GM23338 (cell line): ENCODE data around the gene GPATCH8. TPM values are rescaled to one million over a fixed set of nuclear protein-coding genes. Genes with fewer than 3 reads are reported as not detected.

Source experiments
- ATAC-seq: fragments of 200-7000 bp; cut with Tn5 transposase; 3 replicates; pipeline ENCODE4 v1.9.1; 2020
- DNase-seq: peaks from one replicate; pipeline ENCODE4 v3.0.0-alpha.2; 2015; ENCODE audit warnings: low spot score
- H2AFZ ChIP-seq: fragments of 200-600 bp; sonication (generic); 2 replicates; pipeline ENCODE4 v1.8.0; 2016; ENCODE audit warnings: antibody characterized with exemption, mild to moderate bottlenecking, moderate library complexity
- H3F3A ChIP-seq: fragments of 200-600 bp; sonication (generic); replicated peaks from 2 replicates; pipeline ENCODE4 v1.8.0; 2017; ENCODE audit warnings: antibody characterized with exemption, mixed run types, low read depth
- H3K27ac ChIP-seq: fragments of 200-600 bp; sonication (generic); 2 replicates; pipeline ENCODE4 v1.6.1; 2016; ENCODE audit warnings: low read depth
- H3K27me3 ChIP-seq: fragments of 200-600 bp; sonication (generic); 2 replicates; pipeline ENCODE4 v1.8.0; 2016; ENCODE audit warnings: mild to moderate bottlenecking, mixed run types, moderate library complexity; ENCODE audit not compliant: insufficient read depth
- H3K36me3 ChIP-seq: fragments of 200-600 bp; sonication (generic); 2 replicates; pipeline ENCODE4 v1.8.0; 2016; ENCODE audit warnings: mild to moderate bottlenecking; ENCODE audit not compliant: insufficient read depth
- H3K4me1 ChIP-seq: fragments of 200-600 bp; sonication (generic); 2 replicates; pipeline ENCODE4 v1.8.0; 2016; ENCODE audit warnings: mild to moderate bottlenecking, moderate library complexity; ENCODE audit not compliant: insufficient read depth
- H3K4me2 ChIP-seq: fragments of 200-600 bp; sonication (generic); 2 replicates; pipeline ENCODE4 v1.7.1; 2017; ENCODE audit warnings: mixed run types
- H3K4me3 ChIP-seq: fragments of 200-600 bp; sonication (generic); 2 replicates; pipeline ENCODE4 v1.6.1; 2016; ENCODE audit warnings: mixed run types
- H3K79me2 ChIP-seq: fragments of 200-600 bp; sonication (generic); replicated peaks from 2 replicates; pipeline ENCODE4 v1.8.0; 2017; ENCODE audit warnings: mild to moderate bottlenecking; ENCODE audit not compliant: insufficient read depth
- H3K9me2 ChIP-seq: fragments of 200-600 bp; sonication (generic); 2 replicates; pipeline ENCODE4 v1.8.0; 2017; ENCODE audit not compliant: insufficient read depth
- H4K20me1 ChIP-seq: fragments of 200-600 bp; sonication (generic); replicated peaks from 2 replicates; pipeline ENCODE4 v1.8.0; 2017; ENCODE audit warnings: mild to moderate bottlenecking; ENCODE audit not compliant: insufficient read depth
- H3K27ac Mint-ChIP-seq: 2 replicates; pipeline ENCODE4 v1.8.0; 2020; ENCODE audit warnings: inconsistent platforms, mild to moderate bottlenecking, moderate library complexity, mixed read lengths
- H3K27me3 Mint-ChIP-seq: 3 replicates; pipeline ENCODE4 v1.8.0; 2022; ENCODE audit warnings: low read depth, mild to moderate bottlenecking, moderate library complexity, mixed read lengths, inconsistent platforms; ENCODE audit not compliant: insufficient read depth, poor library complexity
- H3K36me3 Mint-ChIP-seq: 3 replicates; pipeline ENCODE4 v1.8.0; 2021; ENCODE audit warnings: low read depth, mild to moderate bottlenecking, inconsistent platforms, moderate library complexity, mixed read lengths
- H3K4me1 Mint-ChIP-seq: 3 replicates; pipeline ENCODE4 v1.8.0; 2020; ENCODE audit warnings: mild to moderate bottlenecking, inconsistent platforms, mixed read lengths
- H3K4me3 Mint-ChIP-seq: 3 replicates; pipeline ENCODE4 v1.8.0; 2021; ENCODE audit warnings: moderate library complexity, mild to moderate bottlenecking, inconsistent platforms, mixed read lengths
- H3K9me3 Mint-ChIP-seq: 3 replicates; pipeline ENCODE4 v1.8.0; 2020; ENCODE audit warnings: moderate library complexity, mild to moderate bottlenecking, inconsistent platforms, mixed read lengths
- CREB1 ChIP-seq: fragments of 250-450 bp; sonication (Bioruptor Pico); IDR thresholded peaks from 2 replicates; pipeline ENCODE4 v1.5.0; 2020; ENCODE audit warnings: low read depth, mild to moderate bottlenecking, moderate library complexity
- EZH2 ChIP-seq: fragments of 200-600 bp; sonication (generic); IDR thresholded peaks from one replicate; pipeline ENCODE4 v1.8.0; 2017; ENCODE audit warnings: antibody characterized with exemption, mild to moderate bottlenecking, low read depth; ENCODE audit not compliant: unreplicated experiment
- EZH2phosphoT487 ChIP-seq: fragments of 200-600 bp; sonication (generic); IDR thresholded peaks from one replicate; pipeline ENCODE4 v1.8.1; 2018; ENCODE audit warnings: antibody characterized with exemption; ENCODE audit not compliant: unreplicated experiment
- JUNB ChIP-seq: IDR thresholded peaks from one replicate; pipeline ENCODE4 v1.6.1; 2016; ENCODE audit warnings: antibody characterized with exemption; ENCODE audit not compliant: unreplicated experiment
- NANOG ChIP-seq: IDR thresholded peaks from 2 replicates; pipeline ENCODE4 v1.6.1; 2016; ENCODE audit warnings: antibody characterized with exemption, borderline replicate concordance
- POLR2AphosphoS5 ChIP-seq: IDR thresholded peaks from 2 replicates; pipeline ENCODE4 v1.6.1; 2016; ENCODE audit warnings: antibody characterized with exemption, low read depth
- STAT1 ChIP-seq: IDR thresholded peaks from one replicate; pipeline ENCODE4 v1.6.1; 2016; ENCODE audit warnings: antibody characterized with exemption; ENCODE audit not compliant: unreplicated experiment
- ZNF114 ChIP-seq: fragments of 250-450 bp; sonication (Bioruptor Pico); IDR thresholded peaks from 2 replicates; pipeline ENCODE4 v1.5.0; 2020; ENCODE audit warnings: mild to moderate bottlenecking, moderate library complexity
- ZNF331 ChIP-seq: fragments of 250-450 bp; sonication (Bioruptor Pico); IDR thresholded peaks from 2 replicates; pipeline ENCODE4 v1.5.0; 2020; ENCODE audit warnings: low read depth, mild to moderate bottlenecking, moderate library complexity
- polyA plus RNA-seq: library from polyadenylated mRNA; unstranded; fragments of >200 nt; fragmentation: Nextera tagmentation; extraction: Ambion mirVana; gene quantifications from 2 replicates; pipeline ENCODE4 v1.2.1, GENCODE V29; 2016
- total RNA-seq: library from RNA; depleted of rRNA; stranded (reverse); fragments of >200 nt; shearing (Covaris generic); gene quantifications from 2 replicates; pipeline ENCODE4 v1.2.3, GENCODE V29; 2014
- TF ChIP-seq, protein P1 (sequence below): IDR thresholded peaks from 2 replicates; pipeline ENCODE4 v1.6.1; 2016; ENCODE audit warnings: antibody characterized with exemption
- TF ChIP-seq, protein P2 (sequence below): IDR thresholded peaks from one replicate; pipeline ENCODE4 v1.6.1; 2018; ENCODE audit warnings: antibody characterized with exemption; ENCODE audit not compliant: unreplicated experiment
- TF ChIP-seq, protein P3 (sequence below), 2 experiments: fragments of 200-600 bp in 1 of 2; sonication (generic) in 1 of 2; conservative IDR thresholded peaks; 2 replicates each; pipeline versions ENCODE4 v1.5.1 to v1.6.1; 2016 to 2017; ENCODE audit warnings: antibody characterized with exemption in 2 of 2, low read depth in 2 of 2, mild to moderate bottlenecking in 2 of 2, moderate library complexity in 1 of 2
- TF ChIP-seq, protein P4 (sequence below): fragments of 250-450 bp; sonication (Bioruptor Pico); IDR thresholded peaks from 2 replicates; pipeline ENCODE4 v1.5.0; 2020; ENCODE audit warnings: mild to moderate bottlenecking, moderate library complexity

Gene GPATCH8
- total and polyA plus RNA-seq, 2 experiments from 2014 or later = 44.4 to 76.5 TPM

DNA sequence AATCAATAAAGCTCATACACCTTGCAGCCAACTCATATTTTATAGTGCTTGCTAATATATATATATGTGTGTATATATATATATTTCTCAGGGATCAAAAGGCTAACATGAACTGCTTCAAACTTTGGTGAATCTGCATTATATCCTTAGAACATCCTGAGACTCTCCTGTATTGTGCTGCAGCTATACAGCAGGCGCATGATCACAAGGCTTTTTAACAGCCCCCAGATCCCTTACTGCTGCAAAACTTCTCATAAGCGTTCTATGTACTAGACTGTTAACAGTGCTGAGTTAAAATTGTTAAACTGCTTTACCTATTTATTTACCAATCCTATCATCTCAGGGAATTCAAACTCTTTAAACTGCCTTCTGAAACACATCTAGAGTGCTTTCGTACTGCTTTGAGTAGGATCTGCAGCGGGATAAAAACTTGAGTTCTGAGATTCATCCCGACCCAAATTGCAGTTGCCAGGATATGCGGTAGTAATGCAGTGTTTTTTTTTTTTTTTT is 1.3 kb downstream of the GPATCH8 start:
- TF ChIP-seq STAT1 = no peak
- TF ChIP-seq JUNB = no peak
- TF ChIP-seq CREB1 (CRISPR knock-in tag) = no peak
- no peak for TF ChIP-seq NANOG
- no peak for TF ChIP-seq EZH2phosphoT487
- TF ChIP-seq POLR2AphosphoS5 = no peak
- TF ChIP-seq ZNF114 (CRISPR knock-in tag) = no peak
- TF ChIP-seq EZH2 = no peak
- no peak for TF ChIP-seq ZNF331 (CRISPR knock-in tag)
- TF ChIP-seq, protein P1, sequence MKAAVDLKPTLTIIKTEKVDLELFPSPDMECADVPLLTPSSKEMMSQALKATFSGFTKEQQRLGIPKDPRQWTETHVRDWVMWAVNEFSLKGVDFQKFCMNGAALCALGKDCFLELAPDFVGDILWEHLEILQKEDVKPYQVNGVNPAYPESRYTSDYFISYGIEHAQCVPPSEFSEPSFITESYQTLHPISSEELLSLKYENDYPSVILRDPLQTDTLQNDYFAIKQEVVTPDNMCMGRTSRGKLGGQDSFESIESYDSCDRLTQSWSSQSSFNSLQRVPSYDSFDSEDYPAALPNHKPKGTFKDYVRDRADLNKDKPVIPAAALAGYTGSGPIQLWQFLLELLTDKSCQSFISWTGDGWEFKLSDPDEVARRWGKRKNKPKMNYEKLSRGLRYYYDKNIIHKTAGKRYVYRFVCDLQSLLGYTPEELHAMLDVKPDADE = no peak
- TF ChIP-seq, protein P2, sequence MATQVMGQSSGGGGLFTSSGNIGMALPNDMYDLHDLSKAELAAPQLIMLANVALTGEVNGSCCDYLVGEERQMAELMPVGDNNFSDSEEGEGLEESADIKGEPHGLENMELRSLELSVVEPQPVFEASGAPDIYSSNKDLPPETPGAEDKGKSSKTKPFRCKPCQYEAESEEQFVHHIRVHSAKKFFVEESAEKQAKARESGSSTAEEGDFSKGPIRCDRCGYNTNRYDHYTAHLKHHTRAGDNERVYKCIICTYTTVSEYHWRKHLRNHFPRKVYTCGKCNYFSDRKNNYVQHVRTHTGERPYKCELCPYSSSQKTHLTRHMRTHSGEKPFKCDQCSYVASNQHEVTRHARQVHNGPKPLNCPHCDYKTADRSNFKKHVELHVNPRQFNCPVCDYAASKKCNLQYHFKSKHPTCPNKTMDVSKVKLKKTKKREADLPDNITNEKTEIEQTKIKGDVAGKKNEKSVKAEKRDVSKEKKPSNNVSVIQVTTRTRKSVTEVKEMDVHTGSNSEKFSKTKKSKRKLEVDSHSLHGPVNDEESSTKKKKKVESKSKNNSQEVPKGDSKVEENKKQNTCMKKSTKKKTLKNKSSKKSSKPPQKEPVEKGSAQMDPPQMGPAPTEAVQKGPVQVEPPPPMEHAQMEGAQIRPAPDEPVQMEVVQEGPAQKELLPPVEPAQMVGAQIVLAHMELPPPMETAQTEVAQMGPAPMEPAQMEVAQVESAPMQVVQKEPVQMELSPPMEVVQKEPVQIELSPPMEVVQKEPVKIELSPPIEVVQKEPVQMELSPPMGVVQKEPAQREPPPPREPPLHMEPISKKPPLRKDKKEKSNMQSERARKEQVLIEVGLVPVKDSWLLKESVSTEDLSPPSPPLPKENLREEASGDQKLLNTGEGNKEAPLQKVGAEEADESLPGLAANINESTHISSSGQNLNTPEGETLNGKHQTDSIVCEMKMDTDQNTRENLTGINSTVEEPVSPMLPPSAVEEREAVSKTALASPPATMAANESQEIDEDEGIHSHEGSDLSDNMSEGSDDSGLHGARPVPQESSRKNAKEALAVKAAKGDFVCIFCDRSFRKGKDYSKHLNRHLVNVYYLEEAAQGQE = no peak
- TF ChIP-seq, protein P3, sequence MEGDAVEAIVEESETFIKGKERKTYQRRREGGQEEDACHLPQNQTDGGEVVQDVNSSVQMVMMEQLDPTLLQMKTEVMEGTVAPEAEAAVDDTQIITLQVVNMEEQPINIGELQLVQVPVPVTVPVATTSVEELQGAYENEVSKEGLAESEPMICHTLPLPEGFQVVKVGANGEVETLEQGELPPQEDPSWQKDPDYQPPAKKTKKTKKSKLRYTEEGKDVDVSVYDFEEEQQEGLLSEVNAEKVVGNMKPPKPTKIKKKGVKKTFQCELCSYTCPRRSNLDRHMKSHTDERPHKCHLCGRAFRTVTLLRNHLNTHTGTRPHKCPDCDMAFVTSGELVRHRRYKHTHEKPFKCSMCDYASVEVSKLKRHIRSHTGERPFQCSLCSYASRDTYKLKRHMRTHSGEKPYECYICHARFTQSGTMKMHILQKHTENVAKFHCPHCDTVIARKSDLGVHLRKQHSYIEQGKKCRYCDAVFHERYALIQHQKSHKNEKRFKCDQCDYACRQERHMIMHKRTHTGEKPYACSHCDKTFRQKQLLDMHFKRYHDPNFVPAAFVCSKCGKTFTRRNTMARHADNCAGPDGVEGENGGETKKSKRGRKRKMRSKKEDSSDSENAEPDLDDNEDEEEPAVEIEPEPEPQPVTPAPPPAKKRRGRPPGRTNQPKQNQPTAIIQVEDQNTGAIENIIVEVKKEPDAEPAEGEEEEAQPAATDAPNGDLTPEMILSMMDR (conservative IDR thresholded peaks at IDR 0.05; ENCODE audit: low read depth in 2 of 2) = no peak
- TF ChIP-seq, protein P4, sequence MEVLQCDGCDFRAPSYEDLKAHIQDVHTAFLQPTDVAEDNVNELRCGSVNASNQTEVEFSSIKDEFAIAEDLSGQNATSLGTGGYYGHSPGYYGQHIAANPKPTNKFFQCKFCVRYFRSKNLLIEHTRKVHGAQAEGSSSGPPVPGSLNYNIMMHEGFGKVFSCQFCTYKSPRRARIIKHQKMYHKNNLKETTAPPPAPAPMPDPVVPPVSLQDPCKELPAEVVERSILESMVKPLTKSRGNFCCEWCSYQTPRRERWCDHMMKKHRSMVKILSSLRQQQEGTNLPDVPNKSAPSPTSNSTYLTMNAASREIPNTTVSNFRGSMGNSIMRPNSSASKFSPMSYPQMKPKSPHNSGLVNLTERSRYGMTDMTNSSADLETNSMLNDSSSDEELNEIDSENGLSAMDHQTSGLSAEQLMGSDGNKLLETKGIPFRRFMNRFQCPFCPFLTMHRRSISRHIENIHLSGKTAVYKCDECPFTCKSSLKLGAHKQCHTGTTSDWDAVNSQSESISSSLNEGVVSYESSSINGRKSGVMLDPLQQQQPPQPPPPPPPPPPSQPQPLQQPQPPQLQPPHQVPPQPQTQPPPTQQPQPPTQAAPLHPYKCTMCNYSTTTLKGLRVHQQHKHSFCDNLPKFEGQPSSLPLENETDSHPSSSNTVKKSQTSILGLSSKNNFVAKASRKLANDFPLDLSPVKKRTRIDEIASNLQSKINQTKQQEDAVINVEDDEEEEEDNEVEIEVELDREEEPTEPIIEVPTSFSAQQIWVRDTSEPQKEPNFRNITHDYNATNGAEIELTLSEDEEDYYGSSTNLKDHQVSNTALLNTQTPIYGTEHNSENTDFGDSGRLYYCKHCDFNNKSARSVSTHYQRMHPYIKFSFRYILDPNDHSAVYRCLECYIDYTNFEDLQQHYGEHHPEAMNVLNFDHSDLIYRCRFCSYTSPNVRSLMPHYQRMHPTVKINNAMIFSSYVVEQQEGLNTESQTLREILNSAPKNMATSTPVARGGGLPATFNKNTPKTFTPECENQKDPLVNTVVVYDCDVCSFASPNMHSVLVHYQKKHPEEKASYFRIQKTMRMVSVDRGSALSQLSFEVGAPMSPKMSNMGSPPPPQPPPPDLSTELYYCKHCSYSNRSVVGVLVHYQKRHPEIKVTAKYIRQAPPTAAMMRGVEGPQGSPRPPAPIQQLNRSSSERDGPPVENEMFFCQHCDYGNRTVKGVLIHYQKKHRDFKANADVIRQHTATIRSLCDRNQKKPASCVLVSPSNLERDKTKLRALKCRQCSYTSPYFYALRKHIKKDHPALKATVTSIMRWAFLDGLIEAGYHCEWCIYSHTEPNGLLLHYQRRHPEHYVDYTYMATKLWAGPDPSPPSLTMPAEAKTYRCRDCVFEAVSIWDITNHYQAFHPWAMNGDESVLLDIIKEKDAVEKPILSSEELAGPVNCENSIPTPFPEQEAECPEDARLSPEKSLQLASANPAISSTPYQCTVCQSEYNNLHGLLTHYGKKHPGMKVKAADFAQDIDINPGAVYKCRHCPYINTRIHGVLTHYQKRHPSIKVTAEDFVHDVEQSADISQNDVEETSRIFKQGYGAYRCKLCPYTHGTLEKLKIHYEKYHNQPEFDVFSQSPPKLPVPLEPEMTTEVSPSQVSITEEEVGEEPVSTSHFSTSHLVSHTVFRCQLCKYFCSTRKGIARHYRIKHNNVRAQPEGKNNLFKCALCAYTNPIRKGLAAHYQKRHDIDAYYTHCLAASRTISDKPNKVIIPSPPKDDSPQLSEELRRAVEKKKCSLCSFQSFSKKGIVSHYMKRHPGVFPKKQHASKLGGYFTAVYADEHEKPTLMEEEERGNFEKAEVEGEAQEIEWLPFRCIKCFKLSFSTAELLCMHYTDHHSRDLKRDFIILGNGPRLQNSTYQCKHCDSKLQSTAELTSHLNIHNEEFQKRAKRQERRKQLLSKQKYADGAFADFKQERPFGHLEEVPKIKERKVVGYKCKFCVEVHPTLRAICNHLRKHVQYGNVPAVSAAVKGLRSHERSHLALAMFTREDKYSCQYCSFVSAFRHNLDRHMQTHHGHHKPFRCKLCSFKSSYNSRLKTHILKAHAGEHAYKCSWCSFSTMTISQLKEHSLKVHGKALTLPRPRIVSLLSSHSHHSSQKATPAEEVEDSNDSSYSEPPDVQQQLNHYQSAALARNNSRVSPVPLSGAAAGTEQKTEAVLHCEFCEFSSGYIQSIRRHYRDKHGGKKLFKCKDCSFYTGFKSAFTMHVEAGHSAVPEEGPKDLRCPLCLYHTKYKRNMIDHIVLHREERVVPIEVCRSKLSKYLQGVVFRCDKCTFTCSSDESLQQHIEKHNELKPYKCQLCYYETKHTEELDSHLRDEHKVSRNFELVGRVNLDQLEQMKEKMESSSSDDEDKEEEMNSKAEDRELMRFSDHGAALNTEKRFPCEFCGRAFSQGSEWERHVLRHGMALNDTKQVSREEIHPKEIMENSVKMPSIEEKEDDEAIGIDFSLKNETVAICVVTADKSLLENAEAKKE (CRISPR knock-in tag) = no peak
- H3K9me3 Mint-ChIP-seq = no peaks in the 10 kb centered on the region
- Histone ChIP-seq H3K9me2 (no peaks in the 10 kb centered on the region), H3K36me3 (no peaks in the 10 kb centered on the region), H3K4me3 (peak overlapping the region; percentile 89), H3K4me2 (peak overlapping the region; percentile 89), H4K20me1 (peaks cover 32% of the 10 kb centered on the region), H3K79me2 (peaks cover 61% of the 10 kb centered on the region), H2AFZ (no peak overlapping the region), H3F3A (0 out of 2 replicates have a peak, but pooled peaks cover 4% of the 10 kb centered on the region), H3K27me3 (no peaks in the 10 kb centered on the region), H3K4me1 (peaks cover 5% of the 10 kb centered on the region; the same call in 1 of the 2 replicates), H3K27ac (no peak overlapping the region)
- no peak for DNase-seq
- peaks cover 11% of the 10 kb centered on the region; the same call in 2 of the 3 replicates for H3K4me1 Mint-ChIP-seq
- no peak for ATAC-seq
- H3K27ac Mint-ChIP-seq = peak overlapping the region; percentile 99
- H3K4me3 Mint-ChIP-seq = peak overlapping the region; percentile 89
- no peaks in the 10 kb centered on the region; the same call in 2 of the 3 replicates for H3K36me3 Mint-ChIP-seq
- peaks cover 12% of the 10 kb centered on the region for H3K27me3 Mint-ChIP-seq
